K562 treated with DMSO at 1 percent for 4 hours (cell line): Measurements from ENCODE around the gene ACVR1B. TPM values are rescaled to one million over a fixed set of nuclear protein-coding genes. Genes with fewer than 3 reads are reported as not detected.

ENCODE experiments used
- total RNA-seq: library from RNA; unstranded; fragments of 300-600 nt; gene quantifications from 2 replicates; pipeline ENCODE4 v1.2.3, GENCODE V29; 2022; ENCODE audit not compliant: insufficient read depth

The ACVR1B gene
- 6.7 and 10.8 TPM in 2 replicates for total RNA-seq

DNA sequence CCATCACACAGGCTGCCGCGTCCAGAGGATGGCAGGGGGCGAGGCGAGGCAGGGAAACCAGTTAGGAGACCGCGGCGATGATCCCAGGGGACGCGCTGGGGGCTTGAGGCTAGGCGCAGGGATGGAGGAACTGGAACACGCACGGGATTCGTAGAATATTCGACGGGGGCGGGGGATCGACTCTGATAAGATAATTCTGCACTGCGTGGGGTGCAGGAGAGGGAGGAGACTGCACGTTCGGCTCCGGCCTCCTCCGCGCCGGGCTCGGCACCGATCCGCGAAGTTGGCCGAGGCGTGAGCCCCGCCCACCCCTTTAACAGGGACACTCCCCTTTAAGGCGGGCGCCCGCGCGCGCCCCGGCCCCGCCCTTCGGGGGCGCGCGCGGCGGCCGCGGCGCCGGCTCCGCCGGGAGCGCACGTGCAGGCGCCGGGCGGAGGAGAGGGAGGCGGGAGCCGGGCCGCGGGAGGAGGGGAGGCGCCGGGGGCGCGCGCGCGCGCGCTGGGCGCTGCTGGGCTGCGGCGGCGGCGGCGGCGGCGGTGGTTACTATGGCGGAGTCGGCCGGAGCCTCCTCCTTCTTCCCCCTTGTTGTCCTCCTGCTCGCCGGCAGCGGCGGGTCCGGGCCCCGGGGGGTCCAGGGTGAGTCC is at the start of gene ACVR1B:
Gene ACVR1B, plus strand, starts transcription at position 501 of the 644 bp plus-strand sequence. Its CDS starts 45 bp downstream, at position 546.

GRCh38 chr12:51907083-51907855 is 44.2 kb upstream of the ACVR1B start, which contains the start of gene ACVRL1:
TSS of gene ACVRL1 (plus strand) at chr12:51907504. CDS start at chr12:51912475, 4,971 bp downstream.

GRCh38 chr12:52006726-52007157 is 55.2 kb downstream of the ACVR1B start, which contains the start of gene TAMALIN:
TSS of gene TAMALIN (plus strand) at chr12:52006946. CDS start at chr12:52007020, 74 bp downstream.

Other genes with a start within 250 kb of the ACVR1B start
- not detected in 2 replicates for gene FIGNL2, start 103.0 kb upstream of the ACVR1B start, total RNA-seq
- gene ANKRD33, start 63.6 kb upstream of the ACVR1B start, total RNA-seq: 1.8 and 4.4 TPM in 2 replicates
- 7.9 and 8.3 TPM in 2 replicates for gene ACVRL1, start 44.2 kb upstream of the ACVR1B start, total RNA-seq
- 7.1 and 7.2 TPM in 2 replicates for gene TAMALIN, start 55.2 kb downstream of the ACVR1B start, total RNA-seq
- gene NR4A1, start 99.7 kb downstream of the ACVR1B start, total RNA-seq: 3.6 and 5.1 TPM in 2 replicates
- gene ATG101, start 118.3 kb downstream of the ACVR1B start, total RNA-seq: 66.9 and 68.5 TPM in 2 replicates
- gene SMIM41, start 128.0 kb downstream of the ACVR1B start, total RNA-seq: not detected in 2 replicates
- gene KRT80, start 240.3 kb downstream of the ACVR1B start, total RNA-seq: not detected in 2 replicates